ENCODE results near the gene HIBCH.
A peak's percentile ranks its signal among the peaks of the same experiment; 100 is the strongest.
"Not testable (repeated sequence)": the region's sequence is repeated elsewhere in the genome, so short reads cannot be mapped to it uniquely, and the experiment has no call there.

The HIBCH gene

DNA sequence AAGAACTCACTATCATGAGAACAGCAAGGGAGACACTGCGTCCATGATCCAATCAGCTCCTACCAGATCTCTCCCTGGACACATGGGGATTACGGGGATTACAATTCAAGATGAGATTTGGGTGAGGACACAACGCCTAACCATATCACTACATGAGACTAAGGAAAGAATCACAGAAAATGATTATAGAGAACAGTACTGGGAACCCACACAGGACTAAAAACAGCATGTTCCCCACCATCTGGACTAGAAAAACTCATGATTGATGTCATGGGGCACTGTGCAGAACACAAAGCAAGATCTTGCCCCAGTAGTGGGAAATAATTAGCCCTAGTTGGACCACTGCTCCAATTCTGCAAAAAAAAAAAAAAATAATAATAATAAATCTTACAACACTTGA, 63.5 kb downstream of the HIBCH start:
- H3K27ac ChIP-seq, result no peak overlapping the region
- no peak for TF ChIP-seq ZFX (IDR thresholded peaks at IDR 0.05; ENCODE audit: borderline replicate concordance)
- TF ChIP-seq, protein P1, sequence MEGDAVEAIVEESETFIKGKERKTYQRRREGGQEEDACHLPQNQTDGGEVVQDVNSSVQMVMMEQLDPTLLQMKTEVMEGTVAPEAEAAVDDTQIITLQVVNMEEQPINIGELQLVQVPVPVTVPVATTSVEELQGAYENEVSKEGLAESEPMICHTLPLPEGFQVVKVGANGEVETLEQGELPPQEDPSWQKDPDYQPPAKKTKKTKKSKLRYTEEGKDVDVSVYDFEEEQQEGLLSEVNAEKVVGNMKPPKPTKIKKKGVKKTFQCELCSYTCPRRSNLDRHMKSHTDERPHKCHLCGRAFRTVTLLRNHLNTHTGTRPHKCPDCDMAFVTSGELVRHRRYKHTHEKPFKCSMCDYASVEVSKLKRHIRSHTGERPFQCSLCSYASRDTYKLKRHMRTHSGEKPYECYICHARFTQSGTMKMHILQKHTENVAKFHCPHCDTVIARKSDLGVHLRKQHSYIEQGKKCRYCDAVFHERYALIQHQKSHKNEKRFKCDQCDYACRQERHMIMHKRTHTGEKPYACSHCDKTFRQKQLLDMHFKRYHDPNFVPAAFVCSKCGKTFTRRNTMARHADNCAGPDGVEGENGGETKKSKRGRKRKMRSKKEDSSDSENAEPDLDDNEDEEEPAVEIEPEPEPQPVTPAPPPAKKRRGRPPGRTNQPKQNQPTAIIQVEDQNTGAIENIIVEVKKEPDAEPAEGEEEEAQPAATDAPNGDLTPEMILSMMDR (IDR thresholded peaks at IDR 0.05), result no peak

DNA sequence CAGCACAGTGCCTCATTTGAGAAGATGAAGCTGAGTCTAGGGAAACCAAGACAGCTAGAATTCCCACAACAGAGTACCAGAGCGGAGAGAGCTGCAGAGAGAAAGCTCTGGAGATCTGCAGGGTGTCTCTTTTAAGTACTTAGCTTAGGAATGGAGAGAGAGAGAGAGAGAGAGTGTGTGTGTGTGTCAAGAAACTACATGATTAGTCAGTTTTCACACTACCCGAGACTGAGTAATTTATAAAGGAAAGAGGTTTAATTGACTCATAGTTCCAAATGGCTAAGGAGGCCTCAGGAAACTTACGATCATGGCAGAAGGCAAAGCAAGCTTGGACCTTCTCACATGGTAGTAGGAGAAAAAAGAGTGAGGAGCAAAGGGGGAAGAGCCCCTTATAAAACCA, 64.0 kb downstream of the HIBCH start:
- H3K27ac ChIP-seq, result no peak overlapping the region
- TF ChIP-seq, protein P1 (IDR thresholded peaks at IDR 0.05), result no peak
- no peak for TF ChIP-seq ZFX (IDR thresholded peaks at IDR 0.05; ENCODE audit: borderline replicate concordance)

DNA sequence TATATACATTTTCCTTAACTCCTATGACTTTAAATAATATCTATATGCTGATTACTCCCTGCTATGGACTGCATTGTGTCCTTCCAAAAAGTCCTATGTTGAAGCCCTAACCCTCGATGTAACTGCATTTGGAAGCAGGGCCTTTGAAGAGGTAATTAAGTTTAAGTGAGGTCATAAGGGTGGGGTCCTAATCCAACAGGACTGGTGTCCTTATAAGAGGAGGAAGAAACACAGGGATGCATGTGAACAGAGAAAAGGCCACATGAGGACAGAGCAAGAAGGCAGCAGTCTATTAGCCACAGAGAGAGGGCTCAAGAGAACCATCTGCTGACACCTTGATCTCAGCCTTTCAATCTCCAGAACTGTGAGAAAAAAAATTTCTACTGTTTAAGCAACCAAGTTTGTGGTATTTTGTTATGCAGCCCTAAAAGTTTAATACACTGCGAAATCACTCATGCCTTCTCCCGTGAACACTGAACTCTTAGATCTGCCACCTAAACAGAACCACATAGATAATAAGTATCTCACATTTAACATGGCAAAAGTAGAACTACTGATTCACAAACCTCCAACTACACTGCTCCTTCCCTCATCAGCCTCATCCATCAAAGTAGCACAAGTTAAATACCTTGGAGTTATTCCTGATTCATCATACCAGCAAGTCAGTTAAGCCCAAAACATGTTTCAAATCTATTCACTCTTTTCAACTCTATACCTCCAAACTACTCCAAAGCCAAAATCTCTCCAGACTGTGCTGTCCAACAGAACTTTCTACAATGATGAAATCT, 65.4 kb downstream of the HIBCH start:
- no peak overlapping the region for H3K27ac ChIP-seq
- no peak for TF ChIP-seq ZFX (IDR thresholded peaks at IDR 0.05; ENCODE audit: borderline replicate concordance)
- TF ChIP-seq, protein P1 (IDR thresholded peaks at IDR 0.05), result no peak

DNA sequence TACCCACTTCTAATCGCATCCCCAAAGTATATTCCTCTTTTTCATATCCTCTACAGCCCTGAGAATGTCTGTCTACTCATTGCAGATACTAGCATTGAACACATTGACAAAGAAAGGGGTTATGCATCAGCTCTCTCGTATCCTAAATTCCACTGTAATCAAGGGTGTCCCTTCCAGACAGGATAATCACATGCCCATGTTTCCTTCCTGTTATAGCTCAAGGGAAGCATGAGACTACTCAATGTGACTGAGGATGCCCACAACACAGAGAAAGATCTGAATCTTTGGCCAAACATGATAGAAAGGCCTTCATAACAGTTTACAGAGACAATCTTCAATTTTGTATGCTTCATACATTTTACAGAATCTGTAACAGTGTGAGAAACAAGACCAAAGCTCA, 69.2 kb downstream of the HIBCH start:
- TF ChIP-seq, protein P1 (IDR thresholded peaks at IDR 0.05), result no peak
- TF ChIP-seq ZFX (IDR thresholded peaks at IDR 0.05; ENCODE audit: borderline replicate concordance), result no peak

DNA sequence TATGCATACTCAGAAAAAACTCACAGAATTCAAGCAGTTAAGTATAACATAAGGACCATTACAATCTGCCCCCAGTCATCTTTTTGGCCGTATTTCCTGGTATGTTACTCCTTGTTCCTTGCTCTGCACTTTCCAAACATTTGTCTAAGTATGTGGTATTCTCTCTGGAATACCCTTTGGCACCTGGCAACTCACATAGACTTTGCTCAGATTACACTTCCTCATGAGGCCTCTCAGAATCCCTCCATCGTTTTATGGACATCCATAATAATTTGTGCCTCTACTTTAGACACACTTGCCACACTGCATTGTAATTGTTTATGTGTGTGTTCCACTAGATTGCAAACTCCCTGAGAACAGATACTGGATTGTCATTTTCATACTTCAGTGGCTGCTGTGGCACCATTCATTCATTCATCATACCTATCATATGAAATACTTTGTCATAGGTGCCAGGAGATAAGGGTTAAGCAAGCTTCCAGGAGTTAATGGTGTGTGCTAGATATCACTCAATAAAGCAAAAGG, 84.0 kb downstream of the HIBCH start:
- TF ChIP-seq ZFX (IDR thresholded peaks at IDR 0.05; ENCODE audit: borderline replicate concordance), result no peak
- TF ChIP-seq, protein P1 (IDR thresholded peaks at IDR 0.05), result no peak
- H3K27ac ChIP-seq, result peak overlapping the region; percentile 78

More for the DNA sequence above, 69.2 kb downstream of the HIBCH start:
- H3K27ac ChIP-seq, result no peak overlapping the region

DNA sequence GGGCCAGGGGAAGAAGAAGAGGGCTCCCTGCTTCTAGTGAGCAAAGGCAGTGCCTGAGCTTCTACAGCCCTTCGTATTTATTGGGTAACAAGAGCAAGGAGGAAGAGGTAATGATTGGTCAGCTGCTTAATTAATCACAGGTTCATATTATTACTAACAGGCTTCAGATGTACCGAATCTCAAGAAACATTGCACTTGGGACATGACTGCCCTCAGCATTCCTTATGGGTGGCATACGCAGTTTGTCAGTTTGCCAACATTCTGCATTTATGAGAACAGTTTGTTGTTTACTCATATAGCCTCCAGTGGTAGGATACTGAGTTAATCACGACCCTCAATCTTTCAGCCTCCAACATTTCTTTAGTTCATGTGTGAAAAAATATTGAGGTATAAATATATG, 84.5 kb downstream of the HIBCH start:
- no peak for TF ChIP-seq ZFX (IDR thresholded peaks at IDR 0.05; ENCODE audit: borderline replicate concordance)
- TF ChIP-seq, protein P1 (IDR thresholded peaks at IDR 0.05), result no peak
- peak overlapping the region; percentile 78 for H3K27ac ChIP-seq

DNA sequence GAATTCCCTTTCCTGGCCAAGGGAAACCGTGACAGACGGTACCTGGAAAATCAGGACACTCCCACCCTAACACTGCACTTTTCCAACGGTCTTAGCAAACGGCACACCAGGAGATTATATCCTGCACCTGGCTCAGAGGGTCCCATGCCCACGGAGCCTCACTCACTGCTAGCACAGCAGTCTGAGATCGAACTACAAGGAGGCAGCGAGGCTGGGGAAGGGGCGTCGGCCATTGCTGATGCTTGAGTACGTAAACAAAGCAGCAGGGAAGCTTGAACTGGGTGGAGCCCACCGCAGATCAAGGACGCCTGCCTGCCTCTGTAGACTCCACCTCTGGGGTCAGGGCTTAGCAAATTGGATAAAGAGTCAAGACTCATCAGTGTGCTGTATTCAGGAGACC, 95.6 kb downstream of the HIBCH start:
- H3K27ac ChIP-seq, result not testable (repeated sequence)

DNA sequence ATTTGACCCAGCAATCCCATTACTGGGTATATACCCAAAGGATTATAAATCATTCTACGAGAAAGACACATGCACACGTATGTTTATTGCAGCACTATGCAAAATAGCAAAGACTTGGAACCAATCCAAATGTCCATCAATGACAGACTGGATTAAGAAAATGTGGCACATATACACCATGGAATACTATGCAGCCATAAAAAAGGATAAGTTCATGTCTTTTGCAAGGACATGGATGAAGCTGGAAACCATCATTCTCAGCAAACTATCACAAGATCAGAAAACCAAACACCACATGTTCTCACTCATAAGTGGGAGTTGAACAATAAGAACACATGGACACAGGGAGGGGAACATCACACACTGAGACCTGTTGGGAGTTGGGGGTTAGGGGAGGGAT, 96.9 kb downstream of the HIBCH start:
- not testable (repeated sequence) for H3K27ac ChIP-seq
